GM19240 (cell line): Measurements from ENCODE around the gene KRT20.
"Not testable (repeated sequence)": the region's sequence is repeated elsewhere in the genome, so short reads cannot be mapped to it uniquely, and the experiment has no call there.

ENCODE experiments used
- DNase-seq: peaks from one replicate; pipeline ENCODE4 v3.0.0; 2011; ENCODE audit warnings: low spot score; ENCODE audit not compliant: insufficient read length

KRT20 gene

DNA sequence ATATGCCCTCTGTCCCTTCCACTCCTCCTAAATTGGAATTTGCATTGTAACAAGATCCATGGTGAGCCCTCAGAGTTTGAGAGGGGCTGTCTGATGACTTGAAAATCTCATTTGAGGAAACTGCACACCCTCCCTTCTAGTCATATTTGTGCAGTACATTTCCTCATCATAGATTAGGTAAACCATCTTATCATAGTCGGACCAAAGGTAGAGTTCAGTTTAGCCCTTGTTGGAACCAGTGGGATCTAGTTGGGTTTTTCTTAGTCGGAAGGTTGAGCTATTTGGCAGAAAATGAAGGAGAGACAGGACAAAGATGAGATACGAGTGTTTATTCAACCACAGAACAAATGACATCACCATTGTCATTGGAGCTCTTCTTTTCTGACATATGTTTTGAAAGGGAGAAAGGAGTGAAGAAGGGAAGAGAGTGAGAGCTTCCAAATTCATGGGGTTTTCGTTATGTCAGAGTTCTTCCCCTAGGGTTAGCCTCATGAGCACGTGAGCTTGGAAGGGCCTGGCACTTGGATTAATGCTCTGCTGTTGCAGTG is 15.8 kb upstream of the KRT20 start:
- no peak for DNase-seq

- no peak for DNase-seq
Measured at GRCh38 chr17:40896916-40897455, 11.9 kb upstream of the KRT20 start.

- no peak for DNase-seq
Measured at GRCh38 chr17:40895106-40895730, 10.2 kb upstream of the KRT20 start.

DNA sequence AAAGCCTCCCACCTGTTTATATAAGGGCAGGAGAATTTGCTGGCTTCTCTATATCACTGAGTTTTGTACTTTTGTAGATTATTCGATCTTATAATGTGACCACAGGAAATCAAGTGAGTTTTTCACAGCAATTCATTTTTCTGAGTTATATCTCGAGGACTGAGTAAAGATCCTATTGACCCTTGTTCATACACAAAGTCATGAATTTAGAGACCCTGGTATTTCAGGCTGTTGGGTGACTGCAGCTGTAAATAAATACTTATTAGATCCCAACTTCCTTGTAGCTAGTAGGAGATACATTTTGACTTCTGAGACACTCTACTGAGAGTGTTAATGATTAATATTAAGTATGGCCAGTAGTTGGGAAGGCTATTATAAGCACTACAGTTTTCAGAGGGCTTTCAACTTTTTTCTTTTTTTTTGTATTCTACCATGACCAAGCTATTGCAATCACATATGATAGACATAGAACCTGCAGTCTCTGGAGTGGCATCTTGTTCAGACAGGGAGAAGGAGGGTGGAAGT is 3.2 kb upstream of the KRT20 start:
- DNase-seq: no peak

GRCh38 chr17:40886090-40886489 is 1.0 kb upstream of the KRT20 start:
- DNase-seq: no peak

- no peak for DNase-seq
Measured at GRCh38 chr17:40883626-40884334, 1.3 kb downstream of the KRT20 start.

DNA sequence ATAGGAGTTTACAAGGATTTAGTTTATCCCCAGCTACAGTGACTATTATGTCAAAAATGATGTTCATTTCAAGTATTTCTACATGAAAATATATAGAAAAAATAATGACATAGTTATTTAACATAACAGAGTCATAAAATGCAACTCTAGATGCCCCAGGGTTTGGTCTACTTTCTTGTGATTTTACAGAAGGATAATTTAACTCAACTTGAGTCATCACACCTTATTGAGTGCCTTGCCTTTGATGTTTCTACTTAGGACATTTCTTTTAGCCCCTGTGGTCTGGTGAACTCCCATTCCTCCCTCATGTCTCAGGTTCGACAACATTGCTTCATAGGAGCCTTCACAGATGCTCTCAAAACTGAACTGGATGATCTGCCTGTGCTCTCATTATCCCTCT is 2.0 kb downstream of the KRT20 start:
- no peak for DNase-seq

DNA sequence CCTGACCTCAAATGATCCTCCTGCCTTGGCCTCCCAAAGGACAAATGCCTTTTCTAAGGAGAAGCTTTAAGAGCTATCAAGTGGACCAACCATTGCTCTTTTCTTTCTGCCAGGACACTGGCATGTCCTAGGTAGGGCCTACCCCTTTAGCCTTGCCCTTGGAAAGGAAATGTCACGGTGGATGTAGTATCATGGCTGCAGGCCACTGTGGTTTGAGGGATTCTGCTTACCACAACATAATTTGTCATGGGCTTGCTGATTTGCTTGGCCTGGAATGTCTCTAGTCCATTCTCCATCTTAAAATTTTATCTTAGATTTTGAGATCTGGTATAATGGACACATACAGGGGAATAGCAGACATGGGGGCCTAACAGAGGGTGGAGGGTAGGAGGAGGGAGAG is 6.0 kb downstream of the KRT20 start:
- DNase-seq: no peak

DNA sequence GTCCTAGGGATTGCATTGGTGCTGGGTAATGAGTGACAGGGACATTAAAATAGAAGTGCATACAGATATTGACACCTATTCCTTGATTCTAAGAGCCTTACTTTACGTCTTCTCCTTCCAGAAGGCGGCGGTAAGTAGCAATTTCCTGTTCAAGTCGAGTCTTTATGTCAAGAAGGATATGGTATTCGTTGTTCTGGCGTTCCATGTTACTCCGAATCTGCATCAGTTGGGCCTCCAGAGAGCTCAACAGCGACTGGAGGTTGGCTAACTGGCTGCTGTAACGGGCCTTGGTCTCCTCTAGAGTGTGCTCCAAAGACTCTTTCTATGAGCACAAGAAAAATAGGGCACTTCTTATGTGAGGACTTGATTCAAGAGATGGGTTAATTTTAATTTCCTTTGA is 7.0 kb downstream of the KRT20 start:
- DNase-seq: no peak

- no peak for DNase-seq
Measured at GRCh38 chr17:40873801-40874200, 11.2 kb downstream of the KRT20 start.

GRCh38 chr17:40873255-40873654 is 11.8 kb downstream of the KRT20 start:
- no peak for DNase-seq

DNA sequence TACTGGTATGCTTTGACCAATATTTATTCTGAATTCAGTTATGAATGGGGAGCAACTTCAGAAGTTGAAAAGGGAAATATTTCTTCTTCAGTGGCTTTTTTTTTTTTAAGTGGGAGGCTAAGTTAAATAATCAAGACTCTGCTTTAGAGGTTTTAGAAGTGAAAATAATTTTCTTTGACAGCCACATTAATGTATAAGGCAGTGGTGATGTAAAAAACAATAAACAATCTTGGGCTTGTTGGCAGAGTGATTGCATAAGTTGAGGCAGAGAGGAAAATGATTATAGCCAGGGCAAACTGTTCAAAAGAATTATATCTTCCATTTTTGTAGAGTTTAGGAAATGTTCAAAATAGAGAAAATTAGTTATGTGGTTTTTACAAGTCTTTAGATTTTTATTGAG is 12.6 kb downstream of the KRT20 start:
- no peak for DNase-seq

DNA sequence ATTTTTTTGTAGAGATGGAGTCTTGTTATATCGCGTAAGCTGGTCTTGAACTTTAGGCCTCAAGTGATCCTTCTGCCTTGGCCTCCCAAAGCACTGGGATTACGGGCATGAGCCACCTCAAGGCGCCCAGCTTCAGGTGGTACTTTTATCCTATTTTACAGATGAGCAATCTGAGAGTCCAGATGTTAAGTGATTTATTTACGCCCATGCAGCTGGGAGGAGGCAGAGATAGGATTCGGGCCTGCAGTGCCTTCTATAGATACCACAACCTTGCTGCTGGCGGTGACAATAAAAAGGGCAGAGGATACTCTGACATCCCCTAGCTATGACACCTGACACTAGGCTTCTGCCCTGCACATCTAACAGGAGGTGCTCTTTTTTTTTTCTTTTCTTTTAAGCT is 13.7 kb downstream of the KRT20 start:
- DNase-seq: no peak

- no peak for DNase-seq
Measured at GRCh38 chr17:40870136-40870535, 14.9 kb downstream of the KRT20 start.

- no peak for DNase-seq
Measured at GRCh38 chr17:40866838-40867237, 18.2 kb downstream of the KRT20 start, which contains the start of gene KRT12. KRT12 (minus strand) TSS chr17:40867223; CDS start chr17:40867186, 37 bp downstream.

- DNase-seq: no peak
Measured at GRCh38 chr17:40864661-40865390, 20.2 kb downstream of the KRT20 start.

DNA sequence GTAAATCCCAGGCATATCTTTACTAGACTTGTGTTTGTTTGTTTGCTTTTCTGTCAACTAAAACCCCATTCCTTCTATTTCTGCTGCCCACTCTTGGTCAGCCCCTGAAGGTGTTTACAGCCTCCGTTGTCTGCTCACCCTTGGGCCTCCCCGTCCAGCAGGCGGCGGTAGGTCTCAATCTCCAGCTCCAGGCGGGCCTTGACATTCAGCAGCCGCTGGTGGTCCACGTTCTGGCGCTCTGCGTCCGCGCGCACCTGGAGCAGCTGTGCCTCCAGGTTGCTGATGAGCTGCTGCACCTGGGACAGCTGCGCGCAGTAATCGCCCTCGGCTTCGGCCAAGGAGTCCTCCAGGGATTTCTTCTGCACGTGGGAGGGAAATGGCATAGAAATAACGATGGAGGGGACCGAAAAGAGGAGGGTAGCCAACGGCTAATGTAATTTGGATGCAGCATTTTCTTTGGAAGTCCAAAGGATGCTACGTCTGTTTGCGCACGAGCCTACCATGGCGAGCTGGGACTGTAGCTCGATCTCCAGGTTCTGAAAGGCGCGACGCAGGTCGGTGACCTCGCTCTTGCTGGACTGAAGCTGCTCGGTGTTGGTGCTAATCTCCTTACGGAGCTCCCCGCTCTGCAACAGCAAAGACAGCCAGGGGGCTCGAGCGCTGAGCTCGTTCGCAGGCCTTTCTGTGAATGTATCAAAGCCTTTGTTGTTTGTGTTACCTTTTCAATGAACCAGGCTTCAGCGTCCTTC is 21.9 kb downstream of the KRT20 start:
- DNase-seq: no peak

GRCh38 chr17:40859536-40859935 is 25.5 kb downstream of the KRT20 start:
- no peak for DNase-seq

DNA sequence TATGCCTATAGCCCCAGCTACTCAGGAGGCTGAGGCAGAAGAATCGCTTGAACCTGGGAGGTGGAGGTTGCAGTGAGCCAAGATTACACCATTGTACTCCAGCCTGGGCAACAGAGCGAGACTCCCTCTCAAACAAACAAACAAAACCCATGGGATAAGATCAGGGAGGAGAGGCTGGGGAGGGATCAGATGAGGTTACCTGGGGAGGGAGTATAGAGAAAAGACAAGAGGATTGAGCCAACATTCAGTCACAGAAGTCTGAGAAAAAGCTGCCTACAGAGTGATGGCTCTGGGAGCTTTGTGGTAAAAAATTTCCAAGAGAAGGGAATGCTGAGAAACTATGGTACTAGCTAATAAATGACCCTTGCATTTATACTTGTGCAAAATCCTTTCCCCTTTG is 26.4 kb downstream of the KRT20 start:
- not testable (repeated sequence) for DNase-seq

DNA sequence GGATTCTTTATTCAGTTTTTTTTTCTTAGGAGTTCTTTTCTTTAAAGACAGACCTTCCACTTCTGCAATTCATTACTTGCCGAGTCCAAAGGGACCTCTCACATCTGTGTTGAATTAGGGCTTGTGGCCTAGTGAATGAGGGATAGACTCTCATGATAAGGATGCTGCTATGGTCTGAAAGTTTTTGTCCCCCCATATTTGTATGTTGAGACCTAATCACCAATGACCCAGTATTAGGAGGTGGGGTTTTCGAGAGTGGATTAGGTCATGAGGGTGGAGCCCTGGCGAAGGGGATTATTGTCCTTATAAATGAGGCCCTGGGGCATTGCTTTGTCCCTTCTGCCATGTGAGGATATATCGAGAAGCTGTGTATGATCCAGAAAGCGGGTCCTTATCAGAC is 27.5 kb downstream of the KRT20 start:
- no peak for DNase-seq
